ENCODE results near the gene DIPK2A. TPM values are rescaled to one million over a fixed set of nuclear protein-coding genes. Genes with fewer than 3 reads are reported as not detected.

Gene DIPK2A
- total RNA-seq, 2 experiments from 2014 or later, result 28.6 to 39.6 TPM

DNA sequence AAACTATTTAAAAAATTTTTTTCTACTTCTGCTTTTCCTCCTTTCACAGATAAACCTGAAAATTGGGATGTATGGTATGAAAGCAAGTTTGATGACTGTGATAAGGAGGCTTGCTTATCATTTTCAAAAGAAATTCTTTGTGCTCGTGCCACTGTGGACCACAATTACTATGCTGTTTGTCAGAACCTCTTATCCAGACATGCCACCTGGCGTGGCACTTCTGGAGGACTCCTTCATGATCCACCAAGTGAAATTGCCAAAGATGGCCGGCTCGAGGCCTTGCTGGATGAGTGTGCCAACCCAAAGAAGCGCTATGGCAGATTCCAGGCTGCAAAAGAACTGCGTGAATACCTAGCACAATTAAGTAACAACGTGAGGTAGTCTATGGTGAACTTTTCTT is 17.8 kb downstream of the DIPK2A start:
- intact Hi-C loops (cut with micrococcal nuclease; ENCODE audit: unreplicated experiment), result no loop called here
- CTCF ChIA-PET (ENCODE audit: unreplicated experiment), result no interaction called here
- H3K4me1 ChIP-seq (ENCODE audit: insufficient read depth, low read length, poor library complexity, severe bottlenecking), result no peaks in the 10 kb centered on the region
- peaks cover 53% of the 10 kb centered on the region; the same call in 1 of the 2 replicates for H3K79me2 ChIP-seq (ENCODE audit: insufficient read depth, low read depth, low read length)
- H4K20me1 ChIP-seq (ENCODE audit: insufficient read depth, low read length), result no peaks in the 10 kb centered on the region
- H3K36me3 ChIP-seq (ENCODE audit: insufficient read depth, low read length), result peaks cover 62% of the 10 kb centered on the region
- H3K9me2 ChIP-seq (ENCODE audit: insufficient read depth, low read length), result 0 out of 2 replicates have a peak, but pooled peaks cover 3% of the 10 kb centered on the region
- H2AFZ ChIP-seq (ENCODE audit: low read length), result no peak overlapping the region
- no peaks in the 10 kb centered on the region for H3K9me3 ChIP-seq (ENCODE audit: low read length)
- H3K27ac ChIP-seq (ENCODE audit: low read depth, low read length, poor library complexity, severe bottlenecking), result no peak overlapping the region
- TF ChIP-seq CTCF (conservative IDR thresholded peaks at IDR 0.05; ENCODE audit: low read length), result no peak
- no peak for TF ChIP-seq EZH2phosphoT487 (IDR thresholded peaks at IDR 0.05; ENCODE audit: borderline replicate concordance, low read depth, low read length)
- BruUV-seq (replicated peaks), result no TSS peak
- H3K4me3 ChIP-seq (ENCODE audit: low read depth, low read length, poor library complexity, severe bottlenecking), result no peak overlapping the region
- no peak for DNase-seq (ENCODE audit: low spot score)
- no peak overlapping the region for H3K4me2 ChIP-seq (ENCODE audit: low read length)
- POLR2A ChIA-PET, result interaction anchor here (1.8 to 2.4 kb wide), 2 partner anchors 11 to 17 kb away, joined by 5 to 24 read pairs; partner anchors contain the start of gene DIPK2A

- H2AFZ ChIP-seq (ENCODE audit: low read length), result no peak overlapping the region
- intact Hi-C loops (cut with micrococcal nuclease; ENCODE audit: unreplicated experiment), result no loop called here
- H3K4me3 ChIP-seq (ENCODE audit: low read depth, low read length, poor library complexity, severe bottlenecking), result no peak overlapping the region
- ChIA-PET CTCF (ENCODE audit: unreplicated experiment) (no interaction called here), POLR2A (interaction anchor here (2.4 kb wide), 1 partner anchor 19 kb away, joined by 24 read pairs; the partner anchor contains the start of gene DIPK2A)
- H3K9me3 ChIP-seq (ENCODE audit: low read length), result no peaks in the 10 kb centered on the region
- no peak overlapping the region for H3K4me2 ChIP-seq (ENCODE audit: low read length)
- H3K79me2 ChIP-seq (ENCODE audit: insufficient read depth, low read depth, low read length), result peaks cover 34% of the 10 kb centered on the region; the same call in 1 of the 2 replicates
- no peak for DNase-seq (ENCODE audit: low spot score)
- TSS peak; percentile 37 for BruUV-seq (replicated peaks)
- H3K4me1 ChIP-seq (ENCODE audit: insufficient read depth, low read length, poor library complexity, severe bottlenecking), result peaks cover 12% of the 10 kb centered on the region
- no peaks in the 10 kb centered on the region for H4K20me1 ChIP-seq (ENCODE audit: insufficient read depth, low read length)
- peaks cover 57% of the 10 kb centered on the region for H3K36me3 ChIP-seq (ENCODE audit: insufficient read depth, low read length)
- TF ChIP-seq EZH2phosphoT487 (IDR thresholded peaks at IDR 0.05; ENCODE audit: borderline replicate concordance, low read depth, low read length) (no peak), CTCF (conservative IDR thresholded peaks at IDR 0.05; ENCODE audit: low read length) (no peak)
- H3K27ac ChIP-seq (ENCODE audit: low read depth, low read length, poor library complexity, severe bottlenecking), result no peak overlapping the region
- 0 out of 2 replicates have a peak, but pooled peaks cover 3% of the 10 kb centered on the region for H3K9me2 ChIP-seq (ENCODE audit: insufficient read depth, low read length)
Measured at GRCh38 chr3:143991713-143992112, 20.1 kb downstream of the DIPK2A start.

DNA sequence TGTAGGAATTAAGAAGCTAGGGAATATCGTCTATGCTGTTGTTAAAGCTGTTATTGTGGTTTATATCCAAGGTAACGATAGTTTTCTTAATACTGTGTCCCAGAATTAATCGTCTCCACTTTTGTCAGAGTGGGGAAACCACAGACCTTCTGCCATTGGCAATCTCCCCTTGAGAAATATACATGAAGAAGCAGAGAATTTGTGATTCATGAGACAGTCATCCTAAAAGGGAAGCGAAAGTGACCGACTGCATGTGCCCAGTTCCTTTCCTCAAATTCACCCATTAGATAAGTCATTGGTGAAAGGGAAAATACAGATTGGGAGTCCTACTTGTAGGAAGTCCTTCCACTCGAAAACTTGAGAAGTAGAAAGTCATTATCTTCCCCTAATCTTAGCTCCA is 26.6 kb downstream of the DIPK2A start:
- H3K9me3 ChIP-seq (ENCODE audit: low read length), result no peaks in the 10 kb centered on the region
- no peak overlapping the region for H3K27ac ChIP-seq (ENCODE audit: low read depth, low read length, poor library complexity, severe bottlenecking)
- H3K36me3 ChIP-seq (ENCODE audit: insufficient read depth, low read length), result peaks cover 17% of the 10 kb centered on the region
- H3K4me2 ChIP-seq (ENCODE audit: low read length), result no peak overlapping the region
- no peak overlapping the region for H2AFZ ChIP-seq (ENCODE audit: low read length)
- BruUV-seq (replicated peaks), result no TSS peak
- no peak for DNase-seq (ENCODE audit: low spot score)
- peaks cover 12% of the 10 kb centered on the region for H3K4me1 ChIP-seq (ENCODE audit: insufficient read depth, low read length, poor library complexity, severe bottlenecking)
- intact Hi-C loops (cut with micrococcal nuclease; ENCODE audit: unreplicated experiment), result no loop called here
- 0 out of 2 replicates have a peak, but pooled peaks cover 2% of the 10 kb centered on the region for H3K9me2 ChIP-seq (ENCODE audit: insufficient read depth, low read length)
- ChIA-PET POLR2A (interaction anchor here (1.8 kb wide), 1 partner anchor 26 kb away, joined by 5 read pairs; the partner anchor contains the start of gene DIPK2A), CTCF (ENCODE audit: unreplicated experiment) (no interaction called here)
- H3K4me3 ChIP-seq (ENCODE audit: low read depth, low read length, poor library complexity, severe bottlenecking), result no peak overlapping the region
- H3K79me2 ChIP-seq (ENCODE audit: insufficient read depth, low read depth, low read length), result no peaks in the 10 kb centered on the region
- TF ChIP-seq CTCF (conservative IDR thresholded peaks at IDR 0.05; ENCODE audit: low read length) (no peak), EZH2phosphoT487 (IDR thresholded peaks at IDR 0.05; ENCODE audit: borderline replicate concordance, low read depth, low read length) (no peak)
- no peaks in the 10 kb centered on the region for H4K20me1 ChIP-seq (ENCODE audit: insufficient read depth, low read length)

All from OCI-LY7 (cell line).